ENCODE measurements around the gene RFX4. TPM values are rescaled to one million over a fixed set of nuclear protein-coding genes. Genes with fewer than 3 reads are reported as not detected.

The RFX4 gene
- total and polyA plus RNA-seq, 9 of the 15 experiments (the other 6 are each of a cell fraction or from before 2014, with no cell fraction given) = not detected

GRCh38 chr12:106782619-106783018, 199.8 kb downstream of the RFX4 start:
- no TSS peak for BruUV-seq (replicated peaks)
- H4K20me1 ChIP-seq (replicated peaks; ENCODE audit: control insufficient read depth, insufficient read depth, low read length) = no peaks in the 10 kb centered on the region
- no peak overlapping the region for H3K9ac ChIP-seq (ENCODE audit: insufficient read depth in 1 of 2, low read depth in 2 of 2, low read length in 2 of 2)
- peaks cover 19% of the 10 kb centered on the region; the same call in 2 of the 3 replicates for H3K79me2 ChIP-seq (ENCODE audit: control insufficient read depth, insufficient read depth, low read length)
- intact Hi-C loops (cut with micrococcal nuclease) = no loop called here
- no peak for DNase-seq (ENCODE audit: extremely low read depth in 1 of 4, low spot score in 3 of 4)
- H3K9me1 ChIP-seq (ENCODE audit: control insufficient read depth, insufficient read depth, low read length) = no peaks in the 10 kb centered on the region
- no peak overlapping the region for H3K4me3 ChIP-seq
- no peak overlapping the region for H2AFZ ChIP-seq (ENCODE audit: low read depth, low read length)
- no peak for ATAC-seq
- H3K27me3 ChIP-seq (ENCODE audit: control insufficient read depth in 2 of 2, insufficient read depth in 2 of 2, low read length in 2 of 2) = no peaks in the 10 kb centered on the region
- POLR2A ChIA-PET = interaction anchor here (1.0 to 1.5 kb wide), 2 partner anchors 8 to 18 kb away, joined by 3 read pairs; partner anchors contain the start of gene RIC8B
- in situ Hi-C loops (cut with MboI) = no loop called here
- H3K27ac ChIP-seq (ENCODE audit: extremely low read depth, low read depth, low read length) = no peak overlapping the region
- peaks cover 14% of the 10 kb centered on the region; the same call in 1 of the 3 replicates for H3K36me3 ChIP-seq (ENCODE audit: control insufficient read depth, insufficient read depth, low read length)
- FAIRE-seq = no peak
- H3K4me1 ChIP-seq (replicated peaks in 1 of 2; ENCODE audit: control insufficient read depth in 2 of 2, insufficient read depth in 2 of 2, low read length in 2 of 2) = peaks cover 3 to 18% of the 10 kb centered on the region in 2 experiments; a peak in 2 of 5 replicates
- CTCF ChIA-PET (ENCODE audit: low intra/inter-chr PET ratio) = no interaction called here
- 23% methylated on average over 1 of the region's 1 CpG for WGBS (ENCODE audit: insufficient coverage, low coverage, missing lambda C conversion rate)
- no peaks in the 10 kb centered on the region for H3K9me3 ChIP-seq (replicated peaks; ENCODE audit: control insufficient read depth, insufficient read depth, low read depth, low read length)
- no peak overlapping the region for H3K4me2 ChIP-seq (ENCODE audit: insufficient read depth, low read length)
- TF ChIP-seq CBFB (CRISPR knock-in tag; IDR thresholded peaks at IDR 0.05) = no peak
- TF ChIP-seq YBX1 (IDR thresholded peaks at IDR 0.05) = no peak
- no peak for TF ChIP-seq ZNF584 (CRISPR knock-in tag; IDR thresholded peaks at IDR 0.05; ENCODE audit: low read depth)
- no peak for TF ChIP-seq SIN3A (IDR thresholded peaks at IDR 0.05; ENCODE audit: borderline replicate concordance in 2 of 2, control insufficient read depth in 1 of 2, low read depth in 2 of 2, low read length in 2 of 2)
- TF ChIP-seq SP2 (IDR thresholded peaks at IDR 0.05; ENCODE audit: extremely low read depth, low read depth, low read length, poor library complexity, severe bottlenecking) = no peak
- TF ChIP-seq POLR2H (tag; IDR thresholded peaks at IDR 0.05; ENCODE audit: low read depth) = no peak
- no peak for TF ChIP-seq EGR1 (conservative IDR thresholded peaks at IDR 0.05)
- TF ChIP-seq GTF2B (IDR thresholded peaks at IDR 0.05; ENCODE audit: extremely low read depth, insufficient read length) = no peak
- TF ChIP-seq SNAPC5 (CRISPR knock-in tag; IDR thresholded peaks at IDR 0.05) = no peak
- no peak for TF ChIP-seq ZNF347 (CRISPR knock-in tag; IDR thresholded peaks at IDR 0.05; ENCODE audit: low read depth)
- no peak for TF ChIP-seq ZBTB33 (CRISPR knock-in tag; IDR thresholded peaks at IDR 0.05)
- TF ChIP-seq PHF8 (IDR thresholded peaks at IDR 0.05; ENCODE audit: borderline replicate concordance, low read length) = no peak
- TF ChIP-seq DMBX1 (CRISPR knock-in tag; IDR thresholded peaks at IDR 0.05; ENCODE audit: borderline replicate concordance) = no peak
- TF ChIP-seq CLOCK (CRISPR knock-in tag; IDR thresholded peaks at IDR 0.05; ENCODE audit: borderline replicate concordance) = no peak
- no peak for TF ChIP-seq SUPT5H (IDR thresholded peaks at IDR 0.05)
